ENCODE results near the gene GNB1L. TPM values are rescaled to one million over a fixed set of nuclear protein-coding genes. Genes with fewer than 3 reads are reported as not detected.

The GNB1L gene
- total and polyA plus RNA-seq, 5 donors: 2.1 to 4.9 (median 3.9) TPM

GRCh38 chr22:19759427-19760057, 95.1 kb downstream of the GNB1L start:
- no peaks in the 10 kb centered on the region for H3K27me3 ChIP-seq (ENCODE audit: control insufficient read depth, insufficient read depth)
- no peak overlapping the region for H3K4me3 ChIP-seq (ENCODE audit: low read length)
- DNase-seq: peak in 2 of 3 donors; percentile 45 to 56
- no peak overlapping the region for H3K27ac ChIP-seq (ENCODE audit: low read length)
- ATAC-seq: no peak
- 4% methylated on average over 43 of the region's 43 CpGs for WGBS
- H3K9me3 ChIP-seq (ENCODE audit: control insufficient read depth, low read length): no peaks in the 10 kb centered on the region
- intact Hi-C loops (cut with DNase I): no loop called here
- H3K4me1 ChIP-seq (ENCODE audit: control insufficient read depth, insufficient read depth, low read length): peaks cover 4% of the 10 kb centered on the region

GRCh38 chr22:19758896-19759426, 95.7 kb downstream of the GNB1L start:
- peaks cover 4% of the 10 kb centered on the region for H3K4me1 ChIP-seq (ENCODE audit: control insufficient read depth, insufficient read depth, low read length)
- no peaks in the 10 kb centered on the region for H3K27me3 ChIP-seq (ENCODE audit: control insufficient read depth, insufficient read depth)
- H3K9me3 ChIP-seq (ENCODE audit: control insufficient read depth, low read length): no peaks in the 10 kb centered on the region
- intact Hi-C loops (cut with DNase I): no loop called here
- WGBS: 8% methylated on average over 21 of the region's 21 CpGs
- DNase-seq: peak in 1 of 3 donors; percentile 49
- ATAC-seq: no peak
- no peak overlapping the region for H3K4me3 ChIP-seq (ENCODE audit: low read length)
- H3K27ac ChIP-seq (ENCODE audit: low read length): no peak overlapping the region

GRCh38 chr22:19757985-19758895, 96.4 kb downstream of the GNB1L start:
- intact Hi-C loops (cut with DNase I): no loop called here
- H3K9me3 ChIP-seq (ENCODE audit: control insufficient read depth, low read length): no peaks in the 10 kb centered on the region
- H3K4me1 ChIP-seq (ENCODE audit: control insufficient read depth, insufficient read depth, low read length): peaks cover 4% of the 10 kb centered on the region
- DNase-seq: peak in 2 of 3 donors; percentile 38 to 52
- 31% methylated on average over 43 of the region's 43 CpGs for WGBS
- no peaks in the 10 kb centered on the region for H3K27me3 ChIP-seq (ENCODE audit: control insufficient read depth, insufficient read depth)
- no peak for ATAC-seq
- H3K4me3 ChIP-seq (ENCODE audit: low read length): no peak overlapping the region
- H3K27ac ChIP-seq (ENCODE audit: low read length): no peak overlapping the region

GRCh38 chr22:19757140-19757984, 97.3 kb downstream of the GNB1L start:
- intact Hi-C loops (cut with DNase I): no loop called here

GRCh38 chr22:19756288-19757128, 98.2 kb downstream of the GNB1L start:
- peaks cover 4% of the 10 kb centered on the region for H3K4me1 ChIP-seq (ENCODE audit: control insufficient read depth, insufficient read depth, low read length)
- H3K27me3 ChIP-seq (ENCODE audit: control insufficient read depth, insufficient read depth): no peaks in the 10 kb centered on the region
- DNase-seq (peak in 2 of 3 donors; percentile 64 to 78), ATAC-seq (peak; percentile 23)
- intact Hi-C loops (cut with DNase I): no loop called here
- no peak overlapping the region for H3K27ac ChIP-seq (ENCODE audit: low read length)
- 4% methylated on average over 76 of the region's 76 CpGs for WGBS
- no peaks in the 10 kb centered on the region for H3K9me3 ChIP-seq (ENCODE audit: control insufficient read depth, low read length)
- H3K4me3 ChIP-seq (ENCODE audit: low read length): peak overlapping the region; percentile 11

More at GRCh38 chr22:19757140-19757984, 97.3 kb downstream of the GNB1L start:
- no peak overlapping the region for H3K4me3 ChIP-seq (ENCODE audit: low read length)
- no peak overlapping the region for H3K27ac ChIP-seq (ENCODE audit: low read length)
- peaks cover 4% of the 10 kb centered on the region for H3K4me1 ChIP-seq (ENCODE audit: control insufficient read depth, insufficient read depth, low read length)
- 42% methylated on average over 16 of the region's 16 CpGs for WGBS
- DNase-seq (peak in 2 of 3 donors; percentile 42 to 62), ATAC-seq (no peak)
- no peaks in the 10 kb centered on the region for H3K9me3 ChIP-seq (ENCODE audit: control insufficient read depth, low read length)
- no peaks in the 10 kb centered on the region for H3K27me3 ChIP-seq (ENCODE audit: control insufficient read depth, insufficient read depth)

GRCh38 chr22:19755722-19756287, 98.9 kb downstream of the GNB1L start:
- no peaks in the 10 kb centered on the region for H3K27me3 ChIP-seq (ENCODE audit: control insufficient read depth, insufficient read depth)
- H3K9me3 ChIP-seq (ENCODE audit: control insufficient read depth, low read length): no peaks in the 10 kb centered on the region
- ATAC-seq: no peak
- H3K4me3 ChIP-seq (ENCODE audit: low read length): no peak overlapping the region
- intact Hi-C loops (cut with DNase I): no loop called here
- no peak for DNase-seq
- 3% methylated on average over 26 of the region's 26 CpGs for WGBS
- peaks cover 4% of the 10 kb centered on the region for H3K4me1 ChIP-seq (ENCODE audit: control insufficient read depth, insufficient read depth, low read length)
- no peak overlapping the region for H3K27ac ChIP-seq (ENCODE audit: low read length)

GRCh38 chr22:19755145-19755710, 99.4 kb downstream of the GNB1L start:
- H3K4me3 ChIP-seq (ENCODE audit: low read length): no peak overlapping the region

GRCh38 chr22:19754701-19755144, 100.0 kb downstream of the GNB1L start:
- intact Hi-C loops (cut with DNase I): no loop called here
- H3K4me3 ChIP-seq (ENCODE audit: low read length): no peak overlapping the region
- no peaks in the 10 kb centered on the region for H3K9me3 ChIP-seq (ENCODE audit: control insufficient read depth, low read length)
- H3K27ac ChIP-seq (ENCODE audit: low read length): no peak overlapping the region
- H3K4me1 ChIP-seq (ENCODE audit: control insufficient read depth, insufficient read depth, low read length): peaks cover 4% of the 10 kb centered on the region
- no peaks in the 10 kb centered on the region for H3K27me3 ChIP-seq (ENCODE audit: control insufficient read depth, insufficient read depth)
- ATAC-seq (no peak), DNase-seq (no peak)
- 31% methylated on average over 14 of the region's 14 CpGs for WGBS

More at GRCh38 chr22:19755145-19755710, 99.4 kb downstream of the GNB1L start:
- Histone ChIP-seq H3K9me3 (ENCODE audit: control insufficient read depth, low read length) (no peaks in the 10 kb centered on the region), H3K27ac (ENCODE audit: low read length) (no peak overlapping the region), H3K27me3 (ENCODE audit: control insufficient read depth, insufficient read depth) (no peaks in the 10 kb centered on the region), H3K4me1 (ENCODE audit: control insufficient read depth, insufficient read depth, low read length) (peaks cover 4% of the 10 kb centered on the region)
- WGBS: 1% methylated on average over 59 of the region's 59 CpGs
- DNase-seq (no peak), ATAC-seq (no peak)
- intact Hi-C loops (cut with DNase I): no loop called here

GRCh38 chr22:19753996-19754700, 100.5 kb downstream of the GNB1L start:
- Histone ChIP-seq H3K27ac (ENCODE audit: low read length) (no peak overlapping the region), H3K4me1 (ENCODE audit: control insufficient read depth, insufficient read depth, low read length) (peaks cover 4% of the 10 kb centered on the region), H3K4me3 (ENCODE audit: low read length) (no peak overlapping the region), H3K27me3 (ENCODE audit: control insufficient read depth, insufficient read depth) (no peaks in the 10 kb centered on the region), H3K9me3 (ENCODE audit: control insufficient read depth, low read length) (no peaks in the 10 kb centered on the region)
- 60% methylated on average over 14 of the region's 14 CpGs for WGBS
- ATAC-seq (no peak), DNase-seq (no peak)
- intact Hi-C loops (cut with DNase I): no loop called here

Measured in right cardiac atrium (tissue), 5 donors.